Upper lobe of right lung (tissue), 1 donor: ENCODE results near the gene ZSWIM3. TPM values are rescaled to one million over a fixed set of nuclear protein-coding genes. Genes with fewer than 3 reads are reported as not detected.

Source experiments
- total RNA-seq: library from RNA; stranded (reverse); fragmentation: NEBNext Ultra II Directional; extraction: Animal tissue kit (Norgen Biotek cat#: 25700); gene quantifications from one replicate; pipeline ENCODE4 v1.2.1, GENCODE V29; 2021
- donor health status: DM: no; HTN: yes; CAD: no; lungs with severe emphysema.

Gene ZSWIM3
- total RNA-seq, 1 donor from 2014 or later: 4.0 TPM

Other genes starting within 250 kb of the ZSWIM3 start
- gene WFDC10A, start 227.9 kb upstream of the ZSWIM3 start, total RNA-seq: not detected
- gene WFDC9, start 226.3 kb upstream of the ZSWIM3 start, total RNA-seq: not detected
- not detected for gene WFDC11, start 187.4 kb upstream of the ZSWIM3 start, total RNA-seq
- gene WFDC13, start 155.6 kb upstream of the ZSWIM3 start, total RNA-seq: not detected
- not detected for gene WFDC10B, start 152.6 kb upstream of the ZSWIM3 start, total RNA-seq
- not detected for gene SPINT4, start 135.3 kb upstream of the ZSWIM3 start, total RNA-seq
- gene WFDC3, start 65.7 kb upstream of the ZSWIM3 start, total RNA-seq: 2.1 TPM
- gene DNTTIP1, start 65.7 kb upstream of the ZSWIM3 start, total RNA-seq: 32.0 TPM
- 1.4 TPM for gene UBE2C, start 45.0 kb upstream of the ZSWIM3 start, total RNA-seq
- gene TNNC2, start 30.3 kb upstream of the ZSWIM3 start, total RNA-seq: 0.61 TPM
- gene SNX21, start 23.8 kb upstream of the ZSWIM3 start, total RNA-seq: 23.4 TPM
- 23.5 TPM for gene ACOT8, start 222 bp upstream of the ZSWIM3 start, total RNA-seq
- gene ZSWIM1, start 23.6 kb downstream of the ZSWIM3 start, total RNA-seq: 9.6 TPM
- 1.3 TPM for gene SPATA25, start 30.0 kb downstream of the ZSWIM3 start, total RNA-seq
- gene NEURL2, start 33.6 kb downstream of the ZSWIM3 start, total RNA-seq: 2.8 TPM
- gene CTSA, start 33.7 kb downstream of the ZSWIM3 start, total RNA-seq: 164 TPM
- 65.9 TPM for gene PLTP, start 54.5 kb downstream of the ZSWIM3 start, total RNA-seq
- gene PCIF1, start 77.1 kb downstream of the ZSWIM3 start, total RNA-seq: 43.1 TPM
- gene ZNF335, start 114.6 kb downstream of the ZSWIM3 start, total RNA-seq: 19.1 TPM
- gene MMP9, start 151.3 kb downstream of the ZSWIM3 start, total RNA-seq: 5.5 TPM
- 2.0 TPM for gene SLC12A5, start 171.6 kb downstream of the ZSWIM3 start, total RNA-seq
- gene NCOA5, start 232.3 kb downstream of the ZSWIM3 start, total RNA-seq: 28.7 TPM